Activated CD8-positive, alpha-beta memory T cell treated with anti-CD3 and anti-CD28 coated beads for 36 hours (primary cell): ENCODE measurements around the gene SNORC. TPM values are rescaled to one million over a fixed set of nuclear protein-coding genes. Genes with fewer than 3 reads are reported as not detected.
"Not testable (repeated sequence)": the region's sequence is repeated elsewhere in the genome, so short reads cannot be mapped to it uniquely, and the experiment has no call there.

ENCODE experiments used
- CTCF ChIA-PET: fragments of 350-600 bp; sonication (Branson Sonifier 250); formaldehyde crosslinking; loops from one replicate; lab custom pipeline; 2021; ENCODE audit warnings: antibody characterized with exemption; lab: Charles Lee
- POLR2A ChIA-PET: fragments of 350-600 bp; sonication (Branson Sonifier 250); formaldehyde crosslinking; loops from one replicate; lab custom pipeline; 2021; ENCODE audit warnings: antibody characterized with exemption; lab: Charles Lee
- total RNA-seq, 2 experiments: library from RNA; stranded (reverse); gene quantifications; one replicate each; pipeline ENCODE4 v1.2.3, GENCODE V29; 2021

The SNORC gene
- 1 to 10 TPM in 1 of 2 experiments, under 1 TPM in 1; 0.70 to 1.3 TPM for total RNA-seq

DNA sequence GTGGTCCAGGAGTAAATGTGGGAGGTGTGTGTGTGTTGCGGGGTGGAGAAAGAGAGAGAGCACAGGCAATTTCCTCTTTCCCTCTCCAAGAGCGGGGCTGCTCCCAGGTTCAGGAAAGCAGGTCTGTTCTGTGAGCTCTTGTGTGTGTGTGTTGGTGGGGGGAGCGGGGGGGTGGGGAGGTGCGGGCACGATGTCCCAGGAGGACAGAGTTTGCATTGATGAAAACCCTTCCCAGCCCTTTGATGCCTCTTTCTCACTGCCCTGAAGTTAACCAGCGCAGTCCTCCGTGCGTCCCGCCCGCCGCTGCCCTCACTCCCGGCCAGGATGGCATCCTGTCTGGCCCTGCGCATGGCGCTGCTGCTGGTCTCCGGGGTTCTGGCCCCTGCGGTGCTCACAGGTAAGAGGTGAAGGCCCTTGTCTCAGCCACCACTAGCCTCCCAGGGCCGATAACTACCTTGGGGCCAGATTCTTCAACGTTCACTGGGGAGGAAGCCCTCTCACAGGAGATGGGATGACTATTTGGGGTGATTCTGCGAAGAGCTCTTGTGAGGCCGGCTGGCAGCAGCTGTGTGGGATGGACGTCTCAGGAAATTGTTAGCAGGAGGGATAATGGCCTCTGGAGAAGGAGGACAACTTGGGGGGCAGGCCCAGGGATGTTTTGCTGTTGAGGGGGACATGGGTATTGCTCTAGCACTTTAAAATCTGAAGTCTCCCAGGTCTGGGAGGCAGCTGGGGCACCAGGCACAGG is at the start of gene SNORC:
TSS of gene SNORC (plus strand) at position 247 of the 748 bp plus-strand sequence. CDS start at position 325, 78 bp downstream.
- ChIA-PET POLR2A (no interaction called here), CTCF (no interaction called here)

DNA sequence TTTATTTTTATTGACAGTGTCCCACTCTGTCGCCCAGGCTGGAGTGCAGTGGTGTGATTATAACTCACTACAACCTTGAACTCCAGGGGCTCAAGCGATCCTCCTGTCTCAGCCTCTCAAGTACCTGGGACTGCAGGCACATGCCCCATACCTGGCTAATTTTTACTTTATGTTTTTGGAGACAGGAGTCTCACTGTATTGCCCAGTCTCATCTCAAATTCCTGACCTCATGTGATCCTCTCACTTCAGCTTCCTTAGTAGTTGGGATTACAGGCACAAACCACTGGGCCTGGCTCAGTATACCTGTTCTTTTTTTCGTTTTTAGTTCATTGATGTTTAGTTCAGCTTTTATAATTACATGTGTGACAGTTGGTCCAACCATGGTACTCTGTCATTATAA is 40.1 kb upstream of the SNORC start:
- CTCF ChIA-PET, result no interaction called here
- POLR2A ChIA-PET, result no interaction called here

DNA sequence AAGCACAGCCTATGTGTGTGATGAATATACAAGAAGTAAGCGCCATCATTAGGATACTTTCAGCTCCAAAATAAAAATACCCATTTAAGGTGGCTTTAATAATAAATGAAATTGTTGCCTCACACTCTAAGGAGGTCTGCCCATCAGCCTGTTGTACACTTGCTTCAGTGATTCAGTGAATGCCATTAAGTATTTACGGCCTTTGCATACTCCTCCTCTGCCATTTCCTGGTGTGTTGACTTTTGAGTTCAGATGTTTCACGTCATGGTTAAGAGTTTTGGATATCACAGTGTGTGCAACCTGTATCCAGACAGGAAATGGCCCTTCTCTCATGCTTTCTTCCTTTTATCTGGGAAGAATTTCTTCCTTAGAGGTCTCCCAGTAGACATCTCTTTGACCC is 38.6 kb upstream of the SNORC start:
- POLR2A ChIA-PET, result no interaction called here
- CTCF ChIA-PET, result interaction anchor here (0.9 kb wide), 1 partner anchor 92 kb away, joined by 5 read pairs; no protein-coding TSS in a partner anchor

DNA sequence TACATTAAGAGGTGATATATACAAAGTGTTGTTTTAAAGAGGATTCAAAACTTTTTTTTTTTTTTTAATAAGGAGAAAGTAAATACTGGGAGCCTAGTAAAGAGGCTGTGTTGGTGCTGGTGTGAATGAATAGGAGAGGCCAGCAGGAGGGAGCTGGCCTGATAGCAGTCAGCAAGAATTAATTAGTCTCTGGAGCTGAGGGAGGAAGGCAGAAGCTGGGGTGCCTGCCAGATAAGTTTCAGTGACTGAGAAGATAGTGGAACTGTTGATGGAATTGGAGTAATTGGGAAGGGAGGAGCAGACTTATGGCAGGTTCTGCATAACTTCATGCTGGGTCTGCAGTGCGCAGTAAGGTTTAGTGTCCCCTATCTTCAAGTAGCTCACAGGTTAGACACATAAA is 36.2 kb upstream of the SNORC start:
- CTCF ChIA-PET, result no interaction called here
- POLR2A ChIA-PET, result interaction anchor here (0.7 kb wide), 1 partner anchor 228 kb away, joined by 5 read pairs; no protein-coding TSS in a partner anchor

DNA sequence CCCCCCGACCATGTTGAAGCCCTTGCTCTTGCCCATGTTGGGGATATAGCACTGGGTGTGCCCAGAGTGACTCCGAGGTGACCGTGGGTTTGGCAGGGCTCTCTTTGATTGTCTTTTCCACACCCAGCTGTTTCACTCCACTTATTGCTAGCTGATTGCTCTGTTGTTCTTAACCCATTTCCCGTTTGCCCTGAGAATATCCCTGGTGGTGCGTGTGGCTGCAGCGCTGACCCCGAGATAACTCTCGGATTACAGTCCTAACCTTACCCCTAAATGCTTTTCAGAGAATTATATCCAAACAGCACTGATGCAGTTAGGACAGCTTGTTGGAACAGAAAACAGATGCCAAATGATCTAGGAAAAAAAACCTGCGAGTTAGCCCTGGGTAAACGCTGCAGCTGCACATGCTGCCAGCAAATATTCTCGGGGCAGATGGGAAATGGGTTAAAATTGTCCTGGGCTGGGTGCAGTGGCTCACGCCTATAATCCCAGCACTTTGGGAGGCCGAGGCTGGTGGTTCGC is 34.3 kb upstream of the SNORC start:
- ChIA-PET CTCF (interaction anchor here (1.2 kb wide), 1 partner anchor 219 kb away, joined by 3 read pairs; no protein-coding TSS in a partner anchor), POLR2A (no interaction called here)

DNA sequence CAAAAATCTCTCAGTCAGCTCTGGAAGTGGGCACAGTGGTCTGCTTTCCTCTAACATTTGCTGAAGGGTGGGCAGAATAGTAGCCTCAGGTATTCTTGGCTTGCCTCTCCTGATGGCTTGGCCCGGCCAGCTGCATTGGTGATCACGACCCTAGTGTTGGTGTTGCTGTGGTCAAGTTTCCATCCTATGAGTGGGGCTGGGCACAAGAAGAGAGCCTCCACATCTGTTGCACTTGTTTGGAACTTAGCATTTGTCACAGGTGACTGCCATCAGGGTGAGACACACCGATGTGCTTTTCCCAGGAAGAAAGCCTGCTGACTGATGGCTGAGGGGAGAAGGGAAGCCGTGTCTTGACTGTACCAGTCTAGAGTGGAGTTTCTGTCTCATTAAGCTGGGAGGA is 33.1 kb upstream of the SNORC start:
- POLR2A ChIA-PET, result no interaction called here
- CTCF ChIA-PET, result no interaction called here

DNA sequence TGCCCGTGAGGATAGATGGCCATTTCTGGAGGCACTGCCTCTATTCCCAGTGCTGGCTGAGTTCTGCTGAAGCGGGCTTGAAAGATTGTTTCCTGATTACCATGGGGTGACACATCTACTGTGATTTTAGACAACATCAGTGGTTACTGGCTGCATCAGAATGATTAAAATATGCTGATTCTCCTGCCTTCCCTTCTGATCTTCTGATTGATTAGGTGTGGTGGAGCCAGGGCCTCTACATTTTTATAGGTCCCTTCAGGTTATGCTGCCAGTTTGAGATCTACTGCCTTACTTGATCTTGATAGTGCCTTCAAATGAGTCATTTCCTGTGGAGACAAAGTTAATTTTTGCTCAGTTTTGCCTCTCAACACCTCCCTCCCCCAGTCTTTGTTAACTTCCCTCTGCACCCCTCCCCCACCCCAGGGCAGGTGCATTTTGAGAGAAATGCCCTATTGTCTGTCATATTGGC is 31.6 kb upstream of the SNORC start:
- ChIA-PET CTCF (no interaction called here), POLR2A (no interaction called here)

DNA sequence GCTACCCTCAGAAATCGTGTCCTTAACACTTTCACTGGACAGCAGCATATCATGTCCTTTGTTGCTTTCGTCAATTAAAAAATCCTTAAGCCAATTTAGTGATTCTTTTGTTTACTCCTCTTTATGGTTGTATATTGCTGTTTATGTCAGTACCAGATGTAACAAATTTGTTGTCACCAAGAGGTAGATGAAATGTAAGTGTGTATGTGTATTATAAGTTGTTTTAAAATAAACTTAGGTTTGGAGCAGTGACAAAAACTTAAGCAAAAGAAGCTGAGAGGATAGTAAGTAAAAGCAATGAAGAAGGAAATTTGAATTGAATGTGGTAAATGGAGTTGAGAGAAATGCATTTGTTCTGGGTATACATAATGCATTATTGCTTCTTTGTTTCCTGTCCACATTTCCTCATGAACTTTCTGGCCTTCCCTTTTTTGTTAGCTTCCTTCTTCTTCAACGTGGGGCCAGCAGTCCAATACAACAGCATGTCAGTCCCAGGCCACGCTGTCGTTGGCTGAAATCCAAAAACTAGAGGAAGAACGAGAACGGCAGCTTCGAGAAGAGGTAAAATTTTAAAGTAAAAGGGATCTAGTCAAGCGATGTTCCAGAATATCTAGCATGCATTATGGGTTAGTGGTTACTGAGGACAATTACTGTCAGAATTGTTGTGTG is 30.5 kb upstream of the SNORC start:
- POLR2A ChIA-PET, result no interaction called here
- CTCF ChIA-PET, result no interaction called here

DNA sequence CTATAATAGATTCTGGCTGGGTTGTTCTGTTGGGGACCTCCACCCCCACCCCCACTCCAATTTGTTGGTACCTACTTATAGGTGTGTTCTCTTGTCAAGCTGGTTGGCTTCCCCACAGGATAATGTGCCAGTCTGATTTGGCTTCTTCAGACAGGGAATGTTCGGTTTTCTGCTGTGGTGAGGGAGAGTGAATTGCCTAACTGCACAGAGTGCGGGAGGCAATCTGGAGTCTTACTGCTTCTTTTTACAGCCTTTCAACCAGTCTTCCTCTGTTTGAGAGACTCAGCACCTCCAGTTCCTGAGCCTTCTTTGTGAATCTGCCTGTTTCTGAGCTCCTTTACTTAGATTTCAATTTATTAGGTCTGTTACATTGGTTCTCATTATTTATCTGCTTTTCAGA is 27.4 kb upstream of the SNORC start:
- POLR2A ChIA-PET, result no interaction called here
- CTCF ChIA-PET, result interaction anchor here (1.1 kb wide), 1 partner anchor 15 kb away, joined by 4 read pairs; no protein-coding TSS in a partner anchor

DNA sequence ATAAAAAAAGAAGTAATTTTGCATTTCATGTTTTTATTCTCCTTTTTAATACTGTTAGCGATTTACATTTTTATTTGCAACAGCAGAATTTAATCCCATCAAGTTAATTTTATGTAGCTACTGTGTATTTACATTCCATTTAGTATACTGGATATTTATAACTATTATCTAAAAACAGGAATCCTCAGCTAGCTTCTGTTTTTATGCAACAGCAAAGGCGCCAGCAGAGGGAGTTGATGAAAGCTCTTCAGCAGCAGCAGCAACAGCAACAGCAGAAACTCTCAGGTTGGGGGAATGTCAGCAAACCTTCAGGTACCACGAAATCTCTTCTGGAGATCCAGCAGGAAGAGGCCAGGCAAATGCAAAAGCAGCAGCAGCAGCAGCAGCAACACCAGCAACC is 26.2 kb upstream of the SNORC start:
- POLR2A ChIA-PET, result no interaction called here
- CTCF ChIA-PET, result no interaction called here

DNA sequence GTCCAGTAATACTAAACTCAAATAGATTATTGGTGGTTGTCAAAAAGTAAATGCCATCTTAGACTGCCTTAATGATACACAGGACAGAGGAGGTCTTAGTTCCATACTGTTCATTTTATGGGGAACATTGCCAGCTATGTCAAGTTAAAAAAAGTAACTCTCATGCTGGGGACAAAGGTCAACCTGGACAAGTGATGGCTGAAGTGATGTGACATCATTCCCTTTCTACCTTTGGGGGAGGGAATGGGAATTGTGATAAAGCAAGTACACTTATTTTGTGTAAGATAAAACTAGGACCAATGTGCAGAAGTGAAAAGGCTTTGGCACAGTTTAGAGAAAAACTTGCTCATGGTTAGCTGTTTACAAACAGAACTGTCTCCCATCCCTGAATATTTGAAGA is 24.0 kb upstream of the SNORC start:
- POLR2A ChIA-PET, result no interaction called here
- CTCF ChIA-PET, result no interaction called here

DNA sequence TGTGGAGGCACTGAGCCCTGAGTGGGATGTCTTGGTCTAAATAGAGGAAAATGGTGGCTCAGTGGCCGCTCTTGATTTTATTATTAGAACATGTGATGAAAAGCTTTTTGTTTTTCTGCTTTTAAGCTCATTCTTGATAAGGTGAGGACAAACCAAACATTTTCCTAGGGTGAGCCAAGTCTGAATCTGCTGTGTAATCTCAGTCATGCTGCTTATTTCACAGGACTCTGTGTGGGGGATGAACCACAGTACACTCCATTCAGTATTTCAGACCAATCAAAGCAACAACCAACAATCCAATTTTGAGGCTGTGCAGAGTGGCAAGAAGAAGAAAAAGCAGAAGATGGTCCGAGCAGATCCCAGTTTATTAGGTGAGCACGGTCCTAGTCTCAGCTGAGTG is 20.0 kb upstream of the SNORC start:
- POLR2A ChIA-PET, result no interaction called here
- CTCF ChIA-PET, result no interaction called here

DNA sequence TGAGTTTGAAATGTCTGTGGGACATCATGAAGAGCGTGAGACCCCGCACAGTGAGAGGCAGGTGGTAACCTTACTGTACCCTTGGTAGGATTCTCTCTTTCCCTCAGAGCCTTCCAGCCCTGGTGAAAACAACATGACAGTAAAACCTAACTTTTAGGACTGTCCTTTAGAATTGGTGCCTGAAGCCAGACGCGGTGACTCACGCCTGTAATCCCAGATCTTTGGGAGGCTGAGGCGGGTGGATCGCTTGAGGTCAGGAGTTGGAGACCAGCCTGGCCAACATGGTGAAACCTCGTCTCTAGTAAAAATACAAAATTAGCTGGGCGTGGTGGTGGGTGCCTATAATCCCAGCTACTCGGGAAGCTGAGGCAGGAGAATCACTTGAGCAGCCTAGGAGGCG is 18.0 kb upstream of the SNORC start:
- CTCF ChIA-PET, result interaction anchor here (0.9 kb wide), 1 partner anchor 208 kb away, joined by 3 read pairs; the partner anchor contains the start of gene INPP5D
- POLR2A ChIA-PET, result not testable (repeated sequence)

DNA sequence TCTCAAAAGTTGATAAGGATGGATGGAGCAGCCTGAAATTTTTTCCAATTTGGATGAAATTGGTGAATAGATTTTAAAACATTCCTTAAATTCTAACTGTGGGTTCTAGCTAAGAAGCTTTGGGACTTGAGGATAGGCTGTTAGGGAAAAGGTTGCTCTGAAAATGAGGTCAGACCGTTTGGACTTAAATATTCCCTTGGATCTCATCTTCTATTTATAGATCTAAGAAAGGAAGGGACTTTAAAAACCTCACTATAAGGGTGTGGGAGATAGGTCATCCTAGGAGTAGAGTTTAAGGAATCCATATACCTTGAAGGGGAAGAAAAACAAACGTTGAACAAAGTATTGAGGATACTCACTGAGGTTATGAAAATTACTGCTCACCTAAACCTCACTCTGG is 17.4 kb upstream of the SNORC start:
- CTCF ChIA-PET, result interaction anchor here (0.9 kb wide), 1 partner anchor 208 kb away, joined by 3 read pairs; the partner anchor contains the start of gene INPP5D
- POLR2A ChIA-PET, result no interaction called here

DNA sequence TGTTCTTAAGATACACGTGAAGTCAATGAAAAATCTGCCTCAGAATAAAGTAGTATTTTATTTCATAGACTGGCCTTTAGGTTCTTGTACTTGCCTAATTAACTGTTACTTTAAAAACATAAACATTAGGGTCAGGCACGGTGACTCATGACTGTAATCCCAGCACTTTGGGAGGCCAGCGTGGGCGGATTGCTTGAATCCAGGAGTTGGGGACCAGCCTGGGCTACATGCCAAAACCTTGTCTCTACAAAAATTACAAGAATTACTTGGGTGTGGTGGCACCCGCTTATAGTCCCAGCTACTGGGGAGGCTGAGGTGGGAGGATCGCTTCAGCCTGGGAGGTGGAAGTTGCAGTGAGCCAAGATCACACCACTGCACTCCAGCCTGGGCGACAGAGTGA is 16.0 kb upstream of the SNORC start:
- POLR2A ChIA-PET, result no interaction called here
- CTCF ChIA-PET, result interaction anchor here (0.8 kb wide), 1 partner anchor 1837 kb away, joined by 5 read pairs; no protein-coding TSS in a partner anchor

DNA sequence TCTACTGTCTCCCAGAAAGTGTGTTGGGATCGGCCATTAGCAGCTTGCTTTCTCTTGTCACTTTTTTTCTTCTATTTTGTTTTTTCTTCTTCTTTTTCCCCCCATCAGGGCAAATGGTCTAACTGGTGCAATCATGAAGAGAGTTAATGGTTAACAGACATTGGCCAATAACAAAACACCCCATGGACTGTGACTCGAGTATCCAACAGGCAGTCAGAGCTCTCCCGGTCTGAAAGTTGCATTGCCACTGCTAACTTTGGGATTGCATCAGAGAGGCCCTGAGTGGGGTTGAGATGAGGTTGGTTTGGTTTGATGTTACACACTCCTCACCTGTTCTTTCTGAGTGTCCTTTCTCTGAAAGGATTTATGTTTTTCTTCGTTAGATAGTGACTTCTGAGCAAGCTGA is 12.9 kb upstream of the SNORC start:
- CTCF ChIA-PET, result no interaction called here
- POLR2A ChIA-PET, result no interaction called here

DNA sequence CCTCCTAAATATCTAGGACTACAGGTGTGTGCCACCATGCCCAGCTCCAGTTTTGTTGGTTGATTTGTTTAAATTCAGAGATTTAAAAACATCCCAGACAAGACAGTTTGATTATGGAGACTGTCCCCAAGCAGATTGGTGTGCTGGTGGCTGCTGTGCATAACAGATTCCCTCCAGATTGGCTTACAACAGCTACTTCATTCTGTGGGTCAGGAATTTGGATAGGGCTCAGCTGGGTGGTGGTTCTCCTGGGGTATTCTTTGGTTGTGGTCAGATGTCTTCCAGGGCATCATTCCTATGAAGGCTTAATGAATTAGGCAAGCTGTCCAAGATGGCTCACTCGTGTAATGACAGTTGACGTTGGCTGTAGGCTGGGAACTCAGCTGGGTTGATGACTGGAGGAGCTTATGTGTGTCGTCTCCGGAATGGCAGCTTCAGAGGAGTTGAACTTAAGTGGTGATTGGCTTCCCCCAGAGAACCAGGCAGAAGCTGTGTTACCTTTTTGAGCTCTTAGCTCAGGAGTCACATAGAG is 10.6 kb upstream of the SNORC start:
- ChIA-PET CTCF (no interaction called here), POLR2A (no interaction called here)

DNA sequence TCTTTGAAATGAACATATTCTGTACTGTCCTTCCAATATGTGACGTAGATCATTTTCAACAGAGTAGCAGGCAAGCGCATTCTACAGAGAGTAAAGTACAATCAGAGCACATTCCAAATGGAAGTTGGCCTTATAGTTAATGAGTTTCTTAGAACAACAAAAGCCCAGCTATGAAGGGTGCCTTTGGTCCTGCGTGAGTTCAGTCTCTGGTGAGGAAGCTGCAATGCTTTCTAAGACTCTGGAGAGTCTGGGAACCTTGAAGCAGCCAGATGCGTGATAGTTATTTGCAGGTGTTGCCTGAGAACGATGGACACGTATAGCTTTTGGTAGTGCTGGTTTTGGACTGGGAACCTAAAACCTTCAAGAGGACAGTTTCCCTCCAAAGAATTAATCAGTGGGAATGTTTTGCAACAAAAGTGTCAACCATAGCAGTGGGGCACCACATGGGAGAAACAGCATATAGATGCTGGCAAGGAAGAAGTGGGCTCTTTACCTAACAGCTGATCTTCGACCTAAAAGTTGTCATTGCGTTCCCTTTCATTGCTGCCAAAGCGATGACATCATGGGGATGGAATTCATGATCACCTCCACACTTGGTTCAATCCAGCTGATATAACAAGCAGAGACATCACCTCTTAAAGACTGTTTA is 9.3 kb upstream of the SNORC start:
- ChIA-PET CTCF (no interaction called here), POLR2A (no interaction called here)

DNA sequence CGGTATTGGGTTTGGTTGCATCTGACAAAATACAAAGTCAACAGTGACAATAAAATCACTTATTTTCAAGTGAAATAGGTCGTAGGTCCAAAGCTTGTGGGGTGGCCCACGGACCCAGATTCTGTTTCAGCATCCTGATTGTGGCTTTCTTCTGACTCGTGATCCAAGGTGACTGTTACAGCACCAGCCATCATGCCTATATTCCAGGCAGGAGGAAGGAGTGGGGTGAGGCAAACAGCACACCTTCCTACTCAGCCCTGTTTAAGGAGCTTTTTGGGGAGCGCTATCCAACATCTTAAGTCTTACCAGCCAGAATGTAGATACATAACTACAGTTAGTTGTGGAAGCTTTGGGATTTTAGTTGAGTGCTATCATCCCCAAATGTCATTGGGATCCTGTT is 8.7 kb upstream of the SNORC start:
- ChIA-PET CTCF (no interaction called here), POLR2A (no interaction called here)

DNA sequence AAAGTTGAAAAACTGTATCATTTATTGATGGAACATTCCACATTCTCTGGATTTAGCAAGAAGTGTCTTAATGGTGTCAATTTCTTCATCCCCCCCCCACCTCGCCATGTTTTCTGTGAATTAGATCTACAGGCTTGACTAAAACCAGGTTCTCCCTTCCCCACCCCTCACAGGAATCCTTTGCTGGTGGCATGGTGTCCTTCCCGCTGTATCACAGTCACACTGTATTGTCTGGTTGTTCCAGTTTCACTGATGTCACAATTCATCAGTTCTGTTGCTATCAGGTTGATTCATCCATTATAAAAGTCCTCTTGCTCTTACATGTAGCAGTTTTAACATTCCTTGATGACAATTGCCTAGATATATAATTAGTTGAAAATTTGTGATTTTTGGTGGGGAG is 6.1 kb upstream of the SNORC start:
- CTCF ChIA-PET, result no interaction called here

More for the DNA sequence above, 6.1 kb upstream of the SNORC start:
- POLR2A ChIA-PET, result no interaction called here
